ENCODE results near the gene OASL.

OASL gene

GRCh38 chr12:121010860-121011259, 28.2 kb downstream of the OASL start:
- DNase-seq, result no peak

DNA sequence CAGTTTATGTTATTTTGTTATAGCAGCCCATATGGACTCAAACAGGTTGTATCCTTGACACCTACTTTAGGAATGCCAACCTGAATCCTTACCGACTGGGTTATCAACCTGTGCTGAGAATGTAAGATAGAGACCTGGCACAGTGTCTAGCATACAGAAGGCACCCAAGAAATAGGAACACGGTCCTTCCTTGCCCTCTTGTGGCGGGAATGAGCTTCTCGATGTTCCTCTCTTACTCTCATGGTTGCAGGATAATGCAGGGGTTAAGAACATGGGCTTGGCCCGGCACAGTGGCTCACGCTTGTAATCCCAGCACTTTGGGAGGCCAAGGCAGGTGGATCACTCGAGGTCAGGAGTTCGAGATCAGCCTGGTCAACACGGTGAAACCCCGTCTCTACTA, 29.3 kb downstream of the OASL start:
- no peak for DNase-seq

DNA sequence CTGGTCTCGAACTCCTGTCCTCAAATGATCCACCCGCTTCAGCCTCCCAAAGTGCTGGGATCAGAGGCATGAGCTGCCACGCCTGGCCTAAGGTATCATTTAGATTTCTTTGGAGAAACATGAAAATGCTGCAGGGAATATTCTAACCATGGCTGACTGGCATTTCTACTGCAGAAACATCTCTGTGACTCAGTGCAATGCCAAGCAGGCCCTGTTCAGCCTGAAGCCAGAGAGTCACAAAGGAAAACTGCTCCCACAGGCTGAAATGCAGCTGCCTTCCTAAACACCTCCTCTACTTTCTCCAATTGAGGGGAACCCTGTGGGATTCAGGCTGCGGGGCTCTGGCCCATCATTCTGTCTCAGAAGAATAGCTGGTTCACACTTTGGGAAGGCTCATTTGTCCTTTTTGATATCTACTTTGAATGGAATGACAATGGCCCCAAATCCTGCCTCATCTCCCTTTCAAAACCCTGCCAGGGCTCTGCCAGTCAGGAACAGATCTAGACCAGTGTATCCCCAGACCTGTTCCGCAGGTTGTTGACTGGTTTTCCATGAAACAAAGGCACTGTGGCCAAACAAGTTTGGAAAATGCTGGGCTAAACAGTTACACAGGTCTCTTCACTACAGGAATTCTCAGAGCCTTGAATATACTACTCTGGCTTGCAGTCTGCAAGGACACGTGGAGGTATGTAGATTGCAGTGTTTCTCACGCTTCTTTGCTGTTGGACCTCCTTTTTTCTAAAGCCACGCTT, 30.5 kb downstream of the OASL start:
- DNase-seq, result no peak

DNA sequence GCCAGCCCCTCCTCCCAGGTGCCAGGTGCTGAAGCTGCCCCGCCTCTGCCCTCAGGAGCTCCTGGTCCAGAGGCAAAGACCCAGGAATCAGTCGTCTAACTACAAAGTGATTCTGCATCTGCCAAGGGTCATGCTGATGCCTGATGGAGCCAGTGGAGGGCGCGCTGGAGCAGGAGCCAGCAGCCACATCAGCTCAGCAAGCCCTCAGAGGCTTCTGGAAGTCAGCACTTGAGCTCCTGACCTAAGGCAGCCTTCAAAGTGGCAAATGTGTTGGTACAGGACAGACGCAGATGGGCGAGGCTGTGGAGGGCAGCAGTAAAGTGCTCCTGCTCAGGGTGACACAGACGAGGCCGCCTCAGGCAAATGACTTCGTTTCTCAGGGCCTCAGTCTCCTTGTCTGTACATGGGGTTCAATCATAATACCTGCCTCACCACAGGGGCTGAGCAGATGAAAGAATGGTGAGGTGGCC, 33.7 kb downstream of the OASL start:
- DNase-seq, result no peak

DNA sequence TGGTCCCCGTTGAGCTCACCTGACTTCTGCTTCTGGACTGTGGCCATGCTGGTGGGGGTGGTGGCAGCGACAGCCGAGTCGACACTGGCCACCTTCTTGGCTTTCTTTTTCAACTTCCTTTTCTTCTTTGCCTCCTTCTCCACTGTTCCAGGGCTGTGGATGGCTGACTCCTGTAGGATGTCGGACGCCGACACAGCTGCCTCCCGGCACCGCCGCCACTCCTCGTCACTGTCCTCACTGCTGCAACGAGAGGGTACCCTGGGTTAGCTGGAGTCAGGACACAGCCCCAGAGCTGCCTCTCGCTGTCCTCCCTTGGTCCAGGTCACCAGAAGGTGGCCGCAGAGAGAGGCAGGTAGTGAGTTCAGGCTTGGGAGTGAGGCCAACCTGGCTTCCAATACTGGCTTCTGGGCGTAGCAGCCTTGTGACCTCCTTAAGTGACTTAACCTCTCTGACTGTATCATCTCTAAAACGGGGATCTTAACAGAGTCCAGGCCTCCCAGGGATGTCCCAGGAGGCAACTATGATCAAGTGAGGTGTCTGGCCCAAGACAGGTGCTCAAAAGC, 34.7 kb downstream of the OASL start:
- no peak for DNase-seq

- DNase-seq, result no peak
Observed at GRCh38 chr12:121003650-121004049, 35.4 kb downstream of the OASL start.

GRCh38 chr12:121001841-121002483, 37.1 kb downstream of the OASL start:
- no peak for DNase-seq

GRCh38 chr12:121001060-121001459, 38.0 kb downstream of the OASL start:
- no peak for DNase-seq

DNA sequence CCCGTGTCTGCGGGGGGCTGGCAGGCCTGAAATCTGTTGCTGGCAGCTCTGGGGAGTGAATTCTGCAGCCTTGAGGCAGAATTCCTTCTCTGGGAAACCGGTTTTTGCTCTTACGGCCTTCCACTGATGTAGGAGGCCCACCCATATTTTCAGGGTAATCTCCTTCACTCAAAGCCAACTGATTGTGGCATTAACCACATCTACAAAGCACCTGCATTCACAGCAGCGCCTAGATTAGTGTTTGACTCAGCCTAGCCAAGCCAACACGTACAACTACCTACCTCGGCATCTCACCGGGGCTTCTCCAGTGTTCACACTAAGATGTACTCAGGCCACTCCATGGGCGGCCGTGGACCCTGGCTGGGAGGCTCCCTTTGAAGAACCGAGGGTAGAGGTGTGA, 38.5 kb downstream of the OASL start:
- no peak for DNase-seq

GRCh38 chr12:120999191-121000120, 39.6 kb downstream of the OASL start:
- no peak for DNase-seq

DNA sequence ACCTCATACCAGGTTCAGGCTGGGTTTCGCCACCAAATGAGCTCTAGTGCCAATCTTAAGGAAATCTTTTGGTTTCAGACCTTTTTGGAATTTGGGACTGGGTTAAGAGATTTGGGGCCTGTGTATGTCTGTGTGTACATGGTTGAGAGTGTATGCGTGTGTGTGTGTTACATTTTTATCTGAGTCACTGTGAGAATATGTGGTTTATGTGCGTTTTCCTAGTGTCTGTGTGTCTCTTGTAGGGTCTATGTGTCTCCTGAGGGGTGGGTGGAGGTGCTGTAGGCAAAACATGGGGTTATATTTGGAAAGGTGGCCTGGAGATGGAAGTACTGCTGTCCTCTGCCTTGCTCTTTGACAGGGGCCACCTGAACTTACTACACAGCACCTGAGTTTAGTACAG, 40.6 kb downstream of the OASL start:
- DNase-seq, result no peak

- no peak for DNase-seq
Observed at GRCh38 chr12:120997448-120997847, 41.6 kb downstream of the OASL start.

- DNase-seq, result no peak
Observed at GRCh38 chr12:120996133-120996746, 42.8 kb downstream of the OASL start.

GRCh38 chr12:120994589-120995337, 44.3 kb downstream of the OASL start:
- no peak for DNase-seq

GRCh38 chr12:120994059-120994458, 45.0 kb downstream of the OASL start:
- DNase-seq, result no peak

DNA sequence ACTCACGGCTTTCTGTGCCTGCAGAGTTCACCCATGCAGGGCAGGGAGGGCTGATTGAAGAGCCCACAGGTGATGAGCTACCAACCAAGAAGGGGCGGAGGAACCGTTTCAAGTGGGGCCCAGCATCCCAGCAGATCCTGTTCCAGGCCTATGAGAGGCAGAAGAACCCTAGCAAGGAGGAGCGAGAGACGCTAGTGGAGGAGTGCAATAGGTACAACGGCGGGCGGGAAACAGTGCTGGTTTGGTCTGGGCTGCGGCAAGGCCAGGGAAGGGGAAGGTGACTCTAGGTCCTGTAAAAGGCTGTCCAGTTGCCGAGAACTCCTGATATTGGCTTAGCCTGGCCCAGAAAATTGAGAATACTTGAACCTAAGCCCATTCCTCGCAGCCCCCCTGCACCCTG, 45.5 kb downstream of the OASL start:
- DNase-seq, result no peak

- DNase-seq, result no peak
Observed at GRCh38 chr12:120992989-120993388, 46.1 kb downstream of the OASL start.

DNA sequence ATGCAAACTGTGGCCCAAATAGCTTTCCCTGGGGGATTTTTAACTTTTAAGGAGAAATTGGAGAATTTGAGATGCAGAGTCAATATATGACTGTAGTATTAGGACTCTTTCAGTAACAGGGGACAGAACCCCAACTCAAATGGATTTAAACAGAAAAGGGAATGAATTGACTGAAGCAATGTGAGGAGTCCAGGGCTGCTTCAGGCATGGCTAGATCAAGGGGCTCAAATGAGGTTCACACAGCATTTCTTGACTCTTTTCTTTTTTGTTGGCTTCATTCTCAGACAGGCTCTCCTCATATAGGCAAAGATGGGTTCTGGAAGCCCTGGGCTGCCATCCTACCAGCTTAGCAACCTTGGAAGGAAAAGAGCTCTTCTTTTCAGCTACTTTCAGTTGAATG, 47.1 kb downstream of the OASL start:
- DNase-seq, result no peak

DNA sequence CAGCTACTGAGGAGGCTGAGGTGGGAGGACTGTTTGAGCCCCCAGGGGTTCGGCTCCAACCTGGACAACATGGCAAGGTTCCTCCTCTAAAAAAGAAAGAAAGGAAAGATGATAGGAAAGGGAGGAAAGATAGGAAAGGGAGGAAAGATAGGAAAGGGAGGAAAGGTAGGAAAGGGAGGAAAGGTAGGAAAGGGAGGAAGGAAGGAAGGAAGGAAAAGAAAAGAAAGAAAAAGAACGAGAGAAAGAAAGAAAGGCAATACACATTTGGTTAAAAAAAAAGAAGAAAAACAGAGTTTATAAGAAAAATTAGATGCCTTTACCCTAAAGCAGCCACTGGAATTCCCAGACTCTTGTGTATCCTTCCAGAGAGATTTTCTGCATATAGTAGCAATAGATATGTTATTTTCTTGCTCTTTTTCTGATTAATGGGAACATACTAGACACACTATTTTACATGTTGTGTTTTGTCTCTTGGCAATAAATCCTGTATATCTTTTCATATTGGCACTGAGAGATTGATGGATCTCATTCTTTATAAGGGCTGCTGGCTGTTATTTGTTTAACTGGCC, 48.5 kb downstream of the OASL start:
- no peak for DNase-seq

- no peak for DNase-seq
Observed at GRCh38 chr12:120989687-120990086, 49.4 kb downstream of the OASL start.

- DNase-seq, result no peak
Observed at GRCh38 chr12:120988658-120989057, 50.4 kb downstream of the OASL start.

- no peak for DNase-seq
Observed at GRCh38 chr12:120988234-120988633, 50.8 kb downstream of the OASL start.
